GM20000 (cell line): ENCODE results near the gene CUEDC1.
A peak's percentile ranks its signal among the peaks of the same experiment; 100 is the strongest.

Experiments used
- DNase-seq: peaks from one replicate; pipeline ENCODE4 v3.0.0; 2012; ENCODE audit warnings: low spot score
- CTCF ChIP-seq: IDR thresholded peaks from 2 replicates; pipeline ENCODE4 v1.5.1; 2012; ENCODE audit warnings: mild to moderate bottlenecking, control low read depth; ENCODE audit errors: extremely low read depth, missing control alignments

The CUEDC1 gene

GRCh38 chr17:57869617-57870282 is 85.5 kb downstream of the CUEDC1 start:
- TF ChIP-seq CTCF: no peak
- DNase-seq: no peak

GRCh38 chr17:57868910-57869616 is 86.1 kb downstream of the CUEDC1 start:
- DNase-seq: no peak

GRCh38 chr17:57868007-57868909 is 87.0 kb downstream of the CUEDC1 start:
- peak; percentile 86 for DNase-seq
- no peak for TF ChIP-seq CTCF

More at GRCh38 chr17:57868910-57869616, 86.1 kb downstream of the CUEDC1 start:
- TF ChIP-seq CTCF: no peak

GRCh38 chr17:57867126-57867525 is 88.1 kb downstream of the CUEDC1 start:
- TF ChIP-seq CTCF: no peak
- DNase-seq: no peak

- no peak for TF ChIP-seq CTCF
- DNase-seq: no peak
Measured at GRCh38 chr17:57866723-57867122, 88.5 kb downstream of the CUEDC1 start.

DNA sequence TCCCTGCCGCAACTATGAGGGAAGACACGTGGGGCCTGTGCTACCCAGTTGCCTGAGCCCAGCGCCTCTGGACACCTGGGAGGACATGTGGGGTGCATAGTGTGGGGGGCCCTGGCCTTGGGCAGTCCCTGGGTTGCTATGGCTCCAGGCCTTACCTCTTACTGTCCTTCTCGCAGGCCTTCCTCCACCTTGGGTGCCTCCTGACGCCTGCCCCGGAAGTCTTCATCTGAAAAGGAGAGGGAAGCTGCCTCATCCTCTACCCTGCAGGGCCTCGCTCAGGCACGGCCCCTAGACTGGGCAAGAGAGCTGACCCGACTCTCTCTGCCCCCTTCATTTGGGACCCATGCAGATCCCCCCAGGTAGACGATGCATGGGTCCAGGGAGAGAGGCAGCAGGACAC is 88.9 kb downstream of the CUEDC1 start:
- TF ChIP-seq CTCF: no peak
- no peak for DNase-seq

GRCh38 chr17:57864273-57864672 is 90.9 kb downstream of the CUEDC1 start:
- TF ChIP-seq CTCF: no peak
- DNase-seq: no peak
